ENCODE results near the gene CACNA2D3.
A peak's percentile ranks its signal among the peaks of the same experiment; 100 is the strongest.

CACNA2D3 gene

GRCh38 chr3:54283470-54283869 is 161.1 kb downstream of the CACNA2D3 start:
- DNase-seq = no peak

GRCh38 chr3:54294214-54294613 is 171.9 kb downstream of the CACNA2D3 start:
- no peak for DNase-seq

- DNase-seq = no peak
These were observed 174.2 kb downstream of the CACNA2D3 start for GRCh38 chr3:54296531-54296930.

GRCh38 chr3:54299169-54299935 is 177.0 kb downstream of the CACNA2D3 start:
- no peak for DNase-seq

GRCh38 chr3:54303517-54304375 is 181.4 kb downstream of the CACNA2D3 start:
- DNase-seq = no peak

GRCh38 chr3:54304877-54305276 is 182.5 kb downstream of the CACNA2D3 start:
- no peak for DNase-seq

- DNase-seq = no peak
These were observed 183.2 kb downstream of the CACNA2D3 start for GRCh38 chr3:54305409-54306099.

DNA sequence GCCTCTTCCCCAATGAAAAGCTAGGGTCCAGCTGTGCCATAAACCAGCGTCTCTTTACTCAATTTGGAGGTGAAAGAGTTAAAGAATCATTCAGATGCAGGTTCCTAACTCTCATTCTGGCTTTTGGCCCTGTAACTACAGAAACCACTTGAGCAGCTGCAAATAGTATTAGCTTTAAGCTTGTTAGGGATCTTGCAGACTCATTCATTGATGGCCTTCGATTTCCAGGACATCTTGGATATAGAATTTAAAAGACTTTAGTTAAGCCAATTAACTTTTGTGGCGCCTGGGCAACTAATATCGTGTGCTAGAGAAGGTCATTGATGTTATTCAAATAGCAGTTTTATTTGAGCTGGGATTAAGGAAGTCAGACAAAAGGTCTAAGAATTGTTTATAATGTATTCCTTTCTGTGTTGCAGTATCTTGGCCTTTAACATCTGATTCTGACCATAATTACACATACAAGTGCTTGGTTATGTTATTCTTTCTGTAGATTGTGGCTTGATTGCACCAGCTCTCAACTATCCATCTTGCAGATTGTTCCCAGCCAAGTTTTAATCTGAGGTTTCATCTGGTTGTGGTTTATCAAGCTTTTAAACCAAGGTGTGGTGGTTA is 185.3 kb downstream of the CACNA2D3 start:
- DNase-seq = no peak

GRCh38 chr3:54309601-54310000 is 187.2 kb downstream of the CACNA2D3 start:
- DNase-seq = no peak

DNA sequence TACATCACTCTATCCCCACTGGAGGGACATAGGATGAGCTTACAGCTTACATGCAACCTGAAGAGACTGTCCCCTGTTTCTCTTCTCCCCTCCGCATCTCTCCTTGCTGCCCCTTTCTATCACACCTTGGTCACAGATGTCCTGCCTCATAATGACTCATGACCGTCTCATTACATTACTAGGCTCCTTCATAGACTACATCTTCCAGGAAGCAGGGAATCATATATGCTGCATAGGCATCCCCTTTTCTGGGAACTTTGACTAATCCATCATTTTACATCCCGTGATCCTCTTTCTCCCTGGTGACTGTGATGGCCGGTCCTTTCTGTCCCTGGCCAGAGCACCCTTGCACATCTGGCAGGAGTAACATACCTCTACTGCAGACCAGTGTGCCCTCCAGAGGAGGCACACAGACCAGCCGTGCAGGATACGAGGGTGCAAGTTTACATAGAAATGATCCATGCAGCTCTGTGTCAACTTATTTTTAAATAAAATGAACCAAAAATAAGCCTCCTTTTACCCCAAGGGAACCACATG is 188.9 kb downstream of the CACNA2D3 start:
- DNase-seq = no peak

DNA sequence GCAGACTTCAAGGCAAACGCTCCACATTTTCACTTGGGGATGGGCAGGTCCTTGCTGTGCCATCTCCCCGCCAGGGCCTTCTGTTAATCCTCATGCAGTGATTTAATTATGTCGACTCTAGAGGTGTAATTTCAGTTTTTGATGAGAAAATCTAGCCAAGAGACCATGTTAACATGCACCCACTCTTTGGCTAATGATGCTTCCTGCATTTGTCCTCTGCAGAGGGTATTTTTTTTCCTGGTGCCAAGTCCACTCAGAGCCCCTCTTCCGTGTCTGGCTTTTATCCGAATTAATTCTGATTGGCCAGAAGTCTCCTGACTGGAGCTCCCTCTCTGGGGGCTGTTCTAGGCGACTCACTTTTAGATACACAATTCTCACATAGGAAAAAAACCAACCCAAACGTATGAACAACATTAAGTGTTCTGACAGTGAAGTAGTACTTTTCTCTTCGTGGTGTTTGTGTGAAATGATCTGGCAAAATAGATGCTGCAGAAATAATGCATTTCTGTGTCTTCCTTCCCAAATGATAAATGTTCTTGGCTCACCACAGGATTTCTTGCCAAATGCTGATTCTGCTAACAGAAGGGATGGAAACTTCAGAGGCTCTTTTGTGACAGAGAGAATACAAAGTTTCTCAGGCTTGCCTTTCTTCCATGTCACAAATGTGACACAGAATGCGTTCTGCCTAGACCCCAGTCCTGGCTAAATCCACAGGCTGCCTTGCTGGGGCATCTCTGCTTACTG is 190.0 kb downstream of the CACNA2D3 start:
- no peak for DNase-seq

DNA sequence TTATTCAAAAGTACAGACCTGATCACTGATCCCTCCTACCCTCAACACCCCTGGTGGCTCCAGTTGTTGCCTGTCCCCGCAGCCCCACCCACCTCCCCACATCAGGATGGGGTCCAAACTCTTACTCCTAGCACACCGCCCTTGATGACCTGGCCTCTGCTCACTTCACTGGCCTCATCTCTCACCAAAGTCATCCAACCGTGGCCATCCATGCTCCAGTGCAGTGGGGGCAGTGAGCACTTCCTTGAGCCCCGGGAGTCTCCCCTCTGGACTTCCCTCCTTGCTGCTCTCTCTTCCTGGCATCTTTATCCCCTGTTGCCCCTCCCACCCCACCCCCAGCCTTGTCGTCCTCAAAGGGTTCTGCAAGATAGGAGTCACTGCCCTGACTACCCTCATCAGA is 191.1 kb downstream of the CACNA2D3 start:
- no peak for DNase-seq

GRCh38 chr3:54321520-54321919 is 199.2 kb downstream of the CACNA2D3 start:
- no peak for DNase-seq

GRCh38 chr3:54322354-54322753 is 200.0 kb downstream of the CACNA2D3 start:
- DNase-seq = peak; percentile 51

- no peak for DNase-seq
These were observed 201.8 kb downstream of the CACNA2D3 start for GRCh38 chr3:54324103-54324502.

DNA sequence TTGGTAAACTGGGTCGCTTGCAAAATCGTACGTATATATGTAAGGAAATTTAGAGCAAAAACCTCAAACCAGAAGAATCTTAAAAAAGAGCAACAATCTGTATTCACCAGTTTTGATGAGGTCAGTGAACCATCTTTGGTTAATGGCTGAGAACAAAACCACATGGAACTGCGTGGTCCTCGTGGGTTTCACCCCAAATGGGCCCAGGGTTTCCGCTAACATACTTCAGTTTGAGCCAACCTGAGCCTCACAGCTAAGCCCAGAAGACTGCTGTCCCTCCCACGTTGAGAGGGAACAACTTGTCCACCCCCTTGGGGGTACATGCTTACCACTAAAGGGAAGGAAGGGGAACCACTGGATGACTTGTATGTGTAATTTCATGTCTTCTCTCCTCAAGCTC is 204.6 kb downstream of the CACNA2D3 start:
- DNase-seq = no peak

DNA sequence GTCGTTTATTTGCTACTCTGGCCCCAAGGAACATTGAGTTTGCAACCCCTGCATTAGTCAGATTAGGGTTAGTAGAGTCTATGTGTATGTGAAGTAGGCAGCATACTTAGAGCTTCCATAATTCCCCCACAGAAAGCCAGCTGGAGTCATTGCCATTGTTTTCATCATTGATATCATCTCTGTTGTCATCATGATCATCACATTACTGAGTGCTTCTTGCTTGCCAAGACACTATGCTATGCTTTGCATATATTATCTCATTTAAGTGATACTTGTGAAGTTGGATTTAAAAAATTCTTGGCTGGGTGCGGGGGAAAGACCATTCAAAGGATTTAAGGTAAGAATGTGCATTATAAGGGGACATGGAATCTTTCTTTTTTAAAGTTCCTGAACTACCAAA is 209.0 kb downstream of the CACNA2D3 start:
- no peak for DNase-seq

DNA sequence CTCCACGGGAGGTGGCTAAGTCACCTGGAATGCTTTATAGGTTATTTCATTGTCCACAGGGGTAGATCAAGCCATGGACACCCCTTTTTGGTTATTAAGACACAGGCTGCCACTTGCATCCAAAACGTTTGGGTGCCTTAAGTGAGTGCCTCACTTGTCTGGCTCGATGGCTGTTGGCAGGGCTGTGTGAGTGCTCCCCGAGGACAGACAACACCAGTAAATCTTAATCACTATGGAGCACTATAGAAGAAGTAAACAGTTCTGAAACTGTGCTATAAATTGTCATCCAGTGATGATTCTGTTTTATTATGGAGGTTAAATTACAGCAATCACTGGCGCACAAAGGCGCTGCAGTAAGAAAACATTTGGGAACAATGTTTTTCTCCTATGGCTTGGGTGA is 215.5 kb downstream of the CACNA2D3 start:
- no peak for DNase-seq

DNA sequence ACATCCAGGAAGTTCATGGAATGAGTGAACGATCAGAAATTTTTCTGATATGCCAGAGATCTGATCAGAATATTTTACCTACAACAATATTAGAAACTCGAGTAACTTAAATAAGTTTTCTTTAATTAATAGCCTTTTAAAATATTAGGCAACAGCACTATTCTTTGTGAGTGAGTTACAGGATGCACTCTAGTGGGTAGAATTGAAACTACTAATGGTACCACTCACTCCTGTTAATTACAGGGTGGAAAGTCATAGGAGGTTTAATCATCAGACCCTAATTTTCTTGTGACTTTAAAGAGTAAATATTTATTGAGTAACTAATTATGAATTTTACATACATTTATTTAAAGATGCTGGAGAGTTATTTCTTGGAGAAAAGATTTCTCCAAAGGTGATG is 217.3 kb downstream of the CACNA2D3 start:
- DNase-seq = no peak

DNA sequence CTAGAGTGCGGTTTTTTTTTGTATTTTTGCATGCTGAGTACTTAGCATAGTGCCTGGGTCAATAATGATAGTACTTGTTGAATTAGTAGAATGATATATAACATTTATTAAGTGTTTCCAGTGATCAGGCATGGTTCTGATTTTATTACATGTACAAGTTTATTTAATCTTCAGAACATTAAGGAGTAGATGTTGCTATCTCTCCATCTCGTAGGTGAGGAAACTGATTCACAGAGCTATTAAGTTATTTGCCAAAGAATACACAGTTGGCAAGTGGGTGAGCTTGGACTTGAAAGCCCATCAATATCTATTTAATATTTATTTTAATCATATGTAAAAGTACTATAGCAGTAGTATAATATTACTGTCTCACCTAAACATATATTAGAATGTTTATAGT is 219.5 kb downstream of the CACNA2D3 start:
- DNase-seq = no peak

DNA sequence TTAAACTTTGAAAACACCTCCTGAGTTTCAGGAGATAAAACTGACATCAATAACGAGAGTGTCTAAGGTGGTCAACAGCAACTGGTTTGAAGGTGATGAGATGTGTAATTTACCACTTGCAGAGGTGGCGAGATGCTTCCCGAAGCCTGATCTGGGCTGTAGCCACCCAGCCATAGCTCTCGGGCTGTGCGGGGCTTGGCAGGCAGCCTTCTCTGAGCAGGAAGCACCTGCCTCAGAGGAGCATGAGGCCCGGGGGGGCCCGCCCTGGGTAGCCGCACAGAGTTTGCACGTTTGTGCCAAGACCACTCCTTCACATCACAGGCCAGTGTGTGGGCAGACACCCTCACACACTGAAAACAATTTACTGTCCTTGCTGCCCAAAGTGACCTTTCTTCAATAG is 220.3 kb downstream of the CACNA2D3 start:
- DNase-seq = peak; percentile 35

GRCh38 chr3:54343495-54343894 is 221.1 kb downstream of the CACNA2D3 start:
- no peak for DNase-seq
